Esophagus squamous epithelium (tissue), 5 donors: ENCODE measurements around the gene NOTCH4. TPM values are rescaled to one million over a fixed set of nuclear protein-coding genes. Genes with fewer than 3 reads are reported as not detected.
A peak's percentile ranks its signal among the peaks of the same experiment; 100 is the strongest.

Experiments used
- DNase-seq: peaks from one replicate; lab custom pipeline; 2025; lab: John Stamatoyannopoulos, UW
- H3K27ac ChIP-seq, 4 donors: fragments of 200-600 bp; sonication (generic); one replicate each; pipeline ENCODE4 v1.5.1; 2016 to 2019; ENCODE audit warnings: mild to moderate bottlenecking in 1 of 4
- H3K27me3 ChIP-seq, 4 donors: fragments of 200-600 bp; sonication (generic); 1 replicate in 3 of 4; 2 replicates in 1 of 4; pipeline versions ENCODE4 v1.5.1 to v1.6.0; 2017 to 2021; ENCODE audit warnings: antibody characterized with exemption in 1 of 4
- H3K36me3 ChIP-seq, 3 donors: fragments of 200-600 bp; sonication (generic); one replicate each; pipeline ENCODE4 v1.5.1; 2016 to 2019
- H3K4me1 ChIP-seq, 3 donors: fragments of 200-600 bp; sonication (generic); one replicate each; pipeline ENCODE4 v1.5.1; 2017 to 2019
- H3K4me3 ChIP-seq, 4 donors: fragments of 200-600 bp; sonication (generic); 1 replicate in 3 of 4; 2 replicates in 1 of 4; pipeline ENCODE4 v1.5.1; 2016 to 2019; ENCODE audit warnings: mild to moderate bottlenecking in 2 of 4, moderate library complexity in 1 of 4
- H3K9me3 ChIP-seq, 3 donors: fragments of 200-600 bp; sonication (generic); one replicate each; pipeline ENCODE4 v1.5.1; 2016 to 2019
- CTCF ChIP-seq, 6 experiments: fragments of 450-650 bp in 4 of 6; fragments of 200-600 bp in 2 of 6; sonication (generic) in 2 of 6; IDR thresholded peaks; one replicate each; pipeline ENCODE4 v1.5.1; 2016 to 2019; ENCODE audit warnings: antibody characterized with exemption in 6 of 6, mild to moderate bottlenecking in 4 of 6, moderate library complexity in 4 of 6
- POLR2A ChIP-seq, 4 donors: fragments of 450-650 bp; IDR thresholded peaks; one replicate each; pipeline ENCODE4 v1.6.1; 2017; ENCODE audit warnings: antibody characterized with exemption in 4 of 4, mild to moderate bottlenecking in 4 of 4, moderate library complexity in 3 of 4
- WGBS, 2 donors: methylation state at CpG; one replicate each; pipeline ENCODE4 v1.1.5; 2018; 5-methylcytosine and 5-hydroxymethylcytosine counted together
- intact Hi-C: fragments of 100-400 bp; cut with DNase I; formaldehyde crosslinking; loops from one replicate; pipeline ENCODE4 v1.15.0; 2022
- total RNA-seq, 4 donors: library from RNA; depleted of rRNA; stranded (reverse); fragments of >200 nt; gene quantifications; one replicate each; pipeline ENCODE4 v1.1.0, GENCODE V29; 2016
- donor health status: DM: yes; HTN: yes; CAD: no.

The NOTCH4 gene
- total RNA-seq, 4 donors from 2014 or later, result 4.7 to 13.2 (median 5.9) TPM

GRCh38 chr6:32163559-32164258 is 60.2 kb downstream of the NOTCH4 start:
- Histone ChIP-seq H3K4me3 (no peak overlapping the region), H3K27ac (peak overlapping the region; percentile 1 to 53 (median 48)), H3K27me3 (no peaks in the 10 kb centered on the region), H3K9me3 (no peaks in the 10 kb centered on the region), H3K36me3 (peaks cover 10 to 98% (median 26%) of the 10 kb centered on the region in 3 donors), H3K4me1 (peaks cover 0 to 6% (median 0%) of the 10 kb centered on the region in 3 donors)
- no peak for TF ChIP-seq CTCF (IDR thresholded peaks at IDR 0.05)
- no peak for TF ChIP-seq POLR2A (IDR thresholded peaks at IDR 0.05)
- no peak for DNase-seq
- intact Hi-C loops, result no loop called here
- 78 to 86% methylated on average over 2 to 4 of the region's 7 CpGs for WGBS, 2 donors

GRCh38 chr6:32158052-32158451 is 65.8 kb downstream of the NOTCH4 start:
- no peak overlapping the region for H3K4me3 ChIP-seq
- H3K9me3 ChIP-seq, result no peaks in the 10 kb centered on the region
- no peak overlapping the region for H3K27ac ChIP-seq
- H3K4me1 ChIP-seq, result peaks cover 10 to 29% (median 15%) of the 10 kb centered on the region in 3 donors
- DNase-seq, result no peak
- intact Hi-C loops, result no loop called here
- H3K27me3 ChIP-seq, result no peaks in the 10 kb centered on the region
- peaks cover 24 to 74% (median 30%) of the 10 kb centered on the region in 3 donors for H3K36me3 ChIP-seq
- TF ChIP-seq POLR2A (IDR thresholded peaks at IDR 0.05) (no peak), CTCF (IDR thresholded peaks at IDR 0.05) (no peak)

DNA sequence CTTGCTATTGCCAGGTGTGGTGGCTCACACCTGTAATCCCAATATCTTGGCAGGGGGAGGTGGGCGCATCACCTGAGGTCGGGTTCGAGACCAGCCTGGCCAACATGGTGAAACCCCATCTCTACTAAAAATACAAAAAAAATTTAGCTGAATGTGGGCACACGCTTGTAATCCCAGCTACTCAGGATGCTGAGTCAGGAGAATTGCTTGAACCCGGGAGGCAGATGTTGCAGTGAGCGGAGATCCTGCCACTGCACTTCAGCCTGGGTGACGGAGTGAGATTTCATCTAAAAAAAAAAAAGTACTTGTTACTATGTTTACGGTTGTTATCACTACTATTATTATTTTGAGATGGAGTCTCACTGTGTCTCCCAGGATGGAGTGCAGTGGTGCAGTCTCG is 67.0 kb downstream of the NOTCH4 start:
- intact Hi-C loops, result no loop called here
- Histone ChIP-seq H3K36me3 (peaks cover 16 to 62% (median 22%) of the 10 kb centered on the region in 3 donors), H3K4me1 (peaks cover 19 to 40% (median 26%) of the 10 kb centered on the region in 3 donors), H3K27me3 (no peaks in the 10 kb centered on the region), H3K4me3 (no peak overlapping the region), H3K9me3 (no peaks in the 10 kb centered on the region), H3K27ac (no peak overlapping the region)
- no peak for TF ChIP-seq POLR2A (IDR thresholded peaks at IDR 0.05)
- TF ChIP-seq CTCF (IDR thresholded peaks at IDR 0.05), result no peak
- no peak for DNase-seq
- WGBS, 2 donors, result 85 to 91% methylated on average over 9 of the region's 9 CpGs

DNA sequence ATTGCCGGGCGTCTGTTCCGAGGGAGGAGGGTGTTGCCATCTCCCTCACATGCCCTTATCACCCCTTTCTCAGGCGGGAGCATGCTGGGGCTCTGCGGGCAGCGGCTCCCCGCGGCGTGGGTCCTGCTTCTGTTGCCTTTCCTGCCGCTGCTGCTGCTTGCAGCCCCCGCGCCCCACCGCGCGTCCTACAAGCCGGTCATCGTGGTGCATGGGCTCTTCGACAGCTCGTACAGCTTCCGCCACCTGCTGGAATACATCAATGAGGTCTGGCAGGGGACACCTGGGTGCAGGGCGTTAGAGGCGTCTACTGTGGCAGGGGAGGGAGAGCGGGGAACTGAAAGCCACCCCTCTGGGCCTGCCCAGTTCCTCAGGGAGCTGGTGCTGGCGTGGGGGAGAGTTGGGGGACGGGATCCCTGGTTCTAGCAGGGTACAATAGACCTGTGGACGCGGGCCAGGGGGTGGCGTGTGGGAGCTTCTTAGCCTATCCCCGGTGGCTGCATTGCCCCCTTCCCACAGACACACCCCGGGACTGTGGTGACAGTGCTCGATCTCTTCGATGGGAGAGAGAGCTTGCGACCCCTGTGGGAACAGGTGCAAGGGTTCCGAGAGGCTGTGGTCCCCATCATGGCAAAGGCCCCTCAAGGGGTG is 69.2 kb downstream of the NOTCH4 start:
- 0 to 8% methylated on average over 4 to 10 of the region's 34 CpGs for WGBS, 2 donors
- Histone ChIP-seq H3K4me1 (peaks cover 19 to 61% (median 26%) of the 10 kb centered on the region in 3 donors), H3K27ac (peak overlapping the region; percentile 87 to 98 (median 94)), H3K9me3 (no peaks in the 10 kb centered on the region), H3K27me3 (peaks cover 0 to 6% (median 0%) of the 10 kb centered on the region in 4 donors), H3K36me3 (peaks cover 16 to 40% (median 22%) of the 10 kb centered on the region in 3 donors), H3K4me3 (peak overlapping the region; percentile 61 to 95 (median 78))
- intact Hi-C loops, result no loop called here
- peak; percentile 28 to 77 (median 66) for TF ChIP-seq CTCF (IDR thresholded peaks at IDR 0.05)
- no peak for TF ChIP-seq POLR2A (IDR thresholded peaks at IDR 0.05)
- DNase-seq, result no peak
